IMR-90 (cell line): ENCODE measurements around the gene MYOM1. TPM values are rescaled to one million over a fixed set of nuclear protein-coding genes. Genes with fewer than 3 reads are reported as not detected.

Experiments
- ATAC-seq: fragments of 200-7000 bp; cut with Tn5 transposase; 2 replicates; pipeline ENCODE4 v1.9.1; 2020; ENCODE audit warnings: low read depth, mild to moderate bottlenecking, moderate library complexity
- BruUV-seq: library from RNA; stranded (reverse); fragments of 400-500 nt; replicated peaks from 2 replicates; lab custom pipeline; 2021; lab: Mats Ljungman, UMichigan
- CTCF ChIA-PET: fragments of 300-600 bp; formaldehyde crosslinking; extraction: SDS; loops from one replicate; lab custom pipeline; 2021; ENCODE audit warnings: antibody characterized with exemption; lab: Yijun Ruan, JAX
- POLR2A ChIA-PET: fragments of 300-600 bp; sonication (Branson Sonifier 250); formaldehyde crosslinking; loops from one replicate; lab custom pipeline; 2022; ENCODE audit warnings: antibody characterized with exemption; ENCODE audit not compliant: unreplicated experiment; lab: Charles Lee
- DNase-seq: peaks from one replicate; pipeline ENCODE4 v3.0.0; 2013
- H2AFZ ChIP-seq: replicated peaks from 2 replicates; pipeline ENCODE3; 2013; ENCODE audit warnings: low read length, mild to moderate bottlenecking; ENCODE audit not compliant: poor library complexity
- H2AK5ac ChIP-seq: 2 replicates; pipeline ENCODE4 v1.6.1; 2013; ENCODE audit warnings: low read depth, low read length, inconsistent platforms
- H2AK9ac ChIP-seq: replicated peaks from 2 replicates; pipeline ENCODE3; 2013; ENCODE audit warnings: mild to moderate bottlenecking, low read depth, low read length, moderate library complexity; ENCODE audit not compliant: poor library complexity
- H2BK120ac ChIP-seq: 2 replicates; pipeline ENCODE4 v1.6.1; 2013; ENCODE audit warnings: low read depth, low read length, inconsistent platforms
- H2BK15ac ChIP-seq: 3 replicates; pipeline ENCODE4 v1.6.1; 2013; ENCODE audit warnings: low read depth, low read length, inconsistent platforms
- H2BK20ac ChIP-seq: 2 replicates; pipeline ENCODE4 v1.6.1; 2013; ENCODE audit warnings: low read depth, mild to moderate bottlenecking, inconsistent platforms, low read length, moderate library complexity
- H2BK5ac ChIP-seq: 2 replicates; pipeline ENCODE4 v1.6.1; 2013; ENCODE audit warnings: mild to moderate bottlenecking, low read depth, low read length, inconsistent platforms; ENCODE audit not compliant: poor library complexity, severe bottlenecking
- H3K14ac ChIP-seq: replicated peaks from 2 replicates; pipeline ENCODE4 v1.6.1; 2013; ENCODE audit warnings: low read depth, low read length, inconsistent platforms
- H3K18ac ChIP-seq: 2 replicates; pipeline ENCODE4 v1.6.1; 2013; ENCODE audit warnings: low read depth, low read length, control low read depth
- H3K23ac ChIP-seq: 2 replicates; pipeline ENCODE4 v1.6.1; 2013; ENCODE audit warnings: low read depth, low read length, inconsistent platforms
- H3K27ac ChIP-seq: 2 replicates; pipeline ENCODE4 v1.5.1; 2013; ENCODE audit warnings: mild to moderate bottlenecking, control low read depth, low read length; ENCODE audit not compliant: insufficient read depth
- H3K27me3 ChIP-seq: 2 replicates; pipeline ENCODE4 v1.6.1; 2013; ENCODE audit warnings: low read length; ENCODE audit not compliant: control insufficient read depth, insufficient read depth
- H3K36me3 ChIP-seq: 2 replicates; pipeline ENCODE4 v1.6.1; 2013; ENCODE audit warnings: low read length, mixed read lengths; ENCODE audit not compliant: control insufficient read depth, insufficient read depth
- H3K4ac ChIP-seq: 2 replicates; pipeline ENCODE4 v1.6.1; 2013; ENCODE audit warnings: low read depth, low read length, inconsistent platforms
- H3K4me1 ChIP-seq: 2 replicates; pipeline ENCODE4 v1.6.1; 2013; ENCODE audit warnings: low read length, mixed read lengths; ENCODE audit not compliant: control insufficient read depth, insufficient read depth
- H3K4me2 ChIP-seq: 2 replicates; pipeline ENCODE4 v1.6.1; 2013; ENCODE audit warnings: low read depth, mild to moderate bottlenecking, control low read depth, low read length, moderate library complexity
- H3K4me3 ChIP-seq: 2 replicates; pipeline ENCODE4 v1.5.1; 2013; ENCODE audit warnings: low read depth, mild to moderate bottlenecking, control low read depth, low read length, moderate library complexity; ENCODE audit not compliant: insufficient read depth
- H3K56ac ChIP-seq: 2 replicates; pipeline ENCODE4 v1.6.1; 2013; ENCODE audit warnings: low read length, inconsistent platforms; ENCODE audit not compliant: insufficient read depth; ENCODE audit errors: extremely low read depth
- H3K79me1 ChIP-seq, 2 experiments: 2 replicates each; pipeline ENCODE4 v1.6.1; 2013; ENCODE audit warnings: low read length in 2 of 2, inconsistent platforms in 1 of 2, low read depth in 1 of 2
- H3K9ac ChIP-seq: 2 replicates; pipeline ENCODE4 v1.6.1; 2013; ENCODE audit warnings: low read depth, low read length, control low read depth
- H3K9me1 ChIP-seq: 2 replicates; pipeline ENCODE4 v1.6.1; 2013; ENCODE audit warnings: low read length, inconsistent platforms; ENCODE audit not compliant: insufficient read depth
- H3K9me3 ChIP-seq: 2 replicates; pipeline ENCODE4 v1.6.1; 2013; ENCODE audit warnings: low read length; ENCODE audit not compliant: control insufficient read depth, insufficient read depth
- H4K20me1 ChIP-seq: 2 replicates; pipeline ENCODE4 v1.6.1; 2013; ENCODE audit warnings: low read length, inconsistent platforms; ENCODE audit not compliant: insufficient read depth
- H4K5ac ChIP-seq: 2 replicates; pipeline ENCODE4 v1.6.1; 2013; ENCODE audit warnings: mild to moderate bottlenecking, low read depth, low read length, control low read depth
- H4K8ac ChIP-seq, 2 experiments: 2 replicates each; pipeline ENCODE4 v1.6.1; 2013; ENCODE audit warnings: low read depth in 2 of 2, low read length in 2 of 2, control low read depth in 1 of 2, inconsistent platforms in 1 of 2
- H4K91ac ChIP-seq: 2 replicates; pipeline ENCODE4 v1.6.1; 2013; ENCODE audit warnings: low read depth, low read length, inconsistent platforms; ENCODE audit not compliant: insufficient read depth
- BHLHE40 ChIP-seq: fragments of 150-350 bp; IDR thresholded peaks from 2 replicates; pipeline ENCODE4 v1.6.1; 2016; ENCODE audit warnings: mild to moderate bottlenecking, low read depth, low read length
- CHD1 ChIP-seq: IDR thresholded peaks from 2 replicates; pipeline ENCODE4 v1.6.1; 2012; ENCODE audit warnings: low read depth, low read length, improper control_type of control experiment
- RAD21 ChIP-seq: IDR thresholded peaks from 2 replicates; pipeline ENCODE4 v1.6.1; 2012; ENCODE audit warnings: low read length, improper control_type of control experiment
- RFX5 ChIP-seq: IDR thresholded peaks from 2 replicates; pipeline ENCODE4 v1.8.0; 2012; ENCODE audit warnings: low read depth, mild to moderate bottlenecking, low read length, moderate library complexity
- SMC3 ChIP-seq: fragments of 150-350 bp; IDR thresholded peaks from 2 replicates; pipeline ENCODE4 v1.6.1; 2016; ENCODE audit warnings: low read depth, mild to moderate bottlenecking, antibody characterized with exemption, low read length, moderate library complexity
- WGBS, 2 experiments: methylation state at CpG; one replicate each; pipeline versions ENCODE4 v1.1.5 to v1.1.7; 2013; ENCODE audit warnings: missing lambda C conversion rate in 2 of 2; ENCODE audit not compliant: insufficient read length in 1 of 2; ENCODE audit errors: extremely low coverage in 2 of 2; 5-methylcytosine and 5-hydroxymethylcytosine counted together
- dilution Hi-C: fragments of 300-500 bp; cut with HindIII; formaldehyde crosslinking; loops from one replicate; pipeline ENCODE4 v1.14.3; 2018; ENCODE audit warnings: low sequenced_read_pairs; ENCODE audit not compliant: unreplicated experiment
- in situ Hi-C: fragments of 300-500 bp; cut with MboI; formaldehyde crosslinking; loops from 3 replicates; pipeline ENCODE4 v1.14.3; 2019; ENCODE audit warnings: low sequenced_read_pairs, inconsistent platforms, mixed read lengths
- intact Hi-C: fragments of 100-400 bp; cut with micrococcal nuclease; formaldehyde crosslinking; loops from 2 replicates; pipeline ENCODE4 v1.10.0; 2022
- polyA plus RNA-seq, 3 experiments: library from polyadenylated mRNA; depleted of rRNA; stranded (reverse); fragments of >200 nt; gene quantifications; 2 replicates each; pipeline ENCODE4 v1.2.3, GENCODE V29; 2012; ENCODE audit warnings: low replicate concordance in 1 of 3
- total RNA-seq: library from RNA; depleted of rRNA; stranded (reverse); fragments of >200 nt; gene quantifications from 2 replicates; pipeline ENCODE4 v1.2.3, GENCODE V29; 2012

The MYOM1 gene
- total and polyA plus RNA-seq, 2 of the 4 experiments (the other 2 are of a cell fraction), result under 0.01 to 0.10 TPM

DNA sequence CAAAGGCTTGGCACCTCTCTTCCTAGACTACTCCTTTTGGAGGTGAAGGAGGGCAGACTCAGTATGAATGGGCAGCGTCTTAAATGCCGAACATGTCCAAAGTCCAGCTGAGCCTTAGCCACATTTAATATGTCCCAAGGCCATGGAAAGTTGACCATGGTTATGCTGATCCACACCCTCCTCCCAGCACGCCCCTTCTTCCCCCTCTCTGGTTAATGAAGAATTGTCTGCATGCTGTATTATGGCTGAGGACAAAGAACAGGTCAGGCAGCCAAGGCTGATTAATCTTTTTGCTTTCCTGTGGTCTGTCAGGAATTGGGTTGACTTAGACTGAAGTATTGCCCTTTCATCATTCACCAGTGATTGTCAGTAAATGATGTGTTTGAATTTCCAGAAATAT lies 5.8 kb upstream of the MYOM1 start:
- H4K8ac ChIP-seq, result no peak overlapping the region
- dilution Hi-C loops (no loop called here), intact Hi-C loops (no loop called here), in situ Hi-C loops (no loop called here)
- no peak overlapping the region for H3K27ac ChIP-seq
- H3K56ac ChIP-seq, result no peak overlapping the region
- H3K9me3 ChIP-seq, result no peaks in the 10 kb centered on the region
- no peaks in the 10 kb centered on the region for H3K4me1 ChIP-seq
- no peak overlapping the region for H2AK5ac ChIP-seq
- DNase-seq (no peak), ATAC-seq (no peak)
- H2AK9ac ChIP-seq, result no peak overlapping the region
- BruUV-seq, result no TSS peak
- no peak overlapping the region for H2BK15ac ChIP-seq
- no peak overlapping the region for H2AFZ ChIP-seq
- H3K14ac ChIP-seq, result no peak overlapping the region
- H3K18ac ChIP-seq, result no peak overlapping the region
- H3K23ac ChIP-seq, result no peak overlapping the region
- H3K27me3 ChIP-seq, result peaks cover 7% of the 10 kb centered on the region
- H2BK20ac ChIP-seq, result no peak overlapping the region
- H4K20me1 ChIP-seq, result no peaks in the 10 kb centered on the region
- no peak overlapping the region for H2BK120ac ChIP-seq
- H4K91ac ChIP-seq, result no peak overlapping the region
- ChIA-PET POLR2A (no interaction called here), CTCF (no interaction called here)
- H3K36me3 ChIP-seq, result no peaks in the 10 kb centered on the region
- no peak overlapping the region for H3K9ac ChIP-seq
- H3K9me1 ChIP-seq, result no peaks in the 10 kb centered on the region
- TF ChIP-seq CHD1 (no peak), SMC3 (no peak), RAD21 (no peak), RFX5 (no peak), BHLHE40 (no peak)
- no peaks in the 10 kb centered on the region for H3K79me1 ChIP-seq
- H3K4ac ChIP-seq, result no peak overlapping the region
- no peak overlapping the region for H3K4me2 ChIP-seq
- no peak overlapping the region for H3K4me3 ChIP-seq
- WGBS, 2 experiments, result no CpG with 5 or more reads among the region's 3 CpGs
- no peak overlapping the region for H4K5ac ChIP-seq
- H2BK5ac ChIP-seq, result no peak overlapping the region
